IMR-90 (cell line): ENCODE measurements around the gene TUBB8B.
"Not testable (repeated sequence)": the region's sequence is repeated elsewhere in the genome, so short reads cannot be mapped to it uniquely, and the experiment has no call there.

Experiments used
- CEBPB ChIP-seq: IDR thresholded peaks from 2 replicates; pipeline ENCODE4 v1.6.1; 2012; ENCODE audit warnings: low read depth, low read length, improper control_type of control experiment
- FOS ChIP-seq: fragments of 150-350 bp; IDR thresholded peaks from 2 replicates; pipeline ENCODE4 v1.6.1; 2016; ENCODE audit warnings: low read depth, low read length
- POLR2A ChIP-seq: IDR thresholded peaks from 2 replicates; pipeline ENCODE4 v1.6.1; 2012; ENCODE audit warnings: mild to moderate bottlenecking, low read depth, low read length
- TF ChIP-seq, protein P1 (sequence below): conservative IDR thresholded peaks from 2 replicates; pipeline ENCODE4 v1.5.1; 2012; ENCODE audit warnings: mild to moderate bottlenecking, low read depth, low read length, improper control_type of control experiment

GRCh38 chr18:75525-76160 lies 26.2 kb upstream of the TUBB8B start:
- TF ChIP-seq, protein P1, sequence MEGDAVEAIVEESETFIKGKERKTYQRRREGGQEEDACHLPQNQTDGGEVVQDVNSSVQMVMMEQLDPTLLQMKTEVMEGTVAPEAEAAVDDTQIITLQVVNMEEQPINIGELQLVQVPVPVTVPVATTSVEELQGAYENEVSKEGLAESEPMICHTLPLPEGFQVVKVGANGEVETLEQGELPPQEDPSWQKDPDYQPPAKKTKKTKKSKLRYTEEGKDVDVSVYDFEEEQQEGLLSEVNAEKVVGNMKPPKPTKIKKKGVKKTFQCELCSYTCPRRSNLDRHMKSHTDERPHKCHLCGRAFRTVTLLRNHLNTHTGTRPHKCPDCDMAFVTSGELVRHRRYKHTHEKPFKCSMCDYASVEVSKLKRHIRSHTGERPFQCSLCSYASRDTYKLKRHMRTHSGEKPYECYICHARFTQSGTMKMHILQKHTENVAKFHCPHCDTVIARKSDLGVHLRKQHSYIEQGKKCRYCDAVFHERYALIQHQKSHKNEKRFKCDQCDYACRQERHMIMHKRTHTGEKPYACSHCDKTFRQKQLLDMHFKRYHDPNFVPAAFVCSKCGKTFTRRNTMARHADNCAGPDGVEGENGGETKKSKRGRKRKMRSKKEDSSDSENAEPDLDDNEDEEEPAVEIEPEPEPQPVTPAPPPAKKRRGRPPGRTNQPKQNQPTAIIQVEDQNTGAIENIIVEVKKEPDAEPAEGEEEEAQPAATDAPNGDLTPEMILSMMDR, result not testable (repeated sequence)
- TF ChIP-seq POLR2A, CEBPB, FOS: not testable (repeated sequence)
